HepG2 (cell line): ENCODE data around the gene DPM1. TPM values are rescaled to one million over a fixed set of nuclear protein-coding genes. Genes with fewer than 3 reads are reported as not detected.

Experiments used
- MXD4 ChIP-seq: IDR thresholded peaks from 2 replicates; pipeline ENCODE4 v1.6.1; 2016; ENCODE audit warnings: mild to moderate bottlenecking, missing biosample characterization, missing genetic modification reagents
- PAF1 ChIP-seq: IDR thresholded peaks from 2 replicates; pipeline ENCODE4 v1.6.1; 2016; ENCODE audit warnings: missing genetic modification reagents, missing compliant biosample characterization
- PLRG1 ChIP-seq: fragments of 450-650 bp; conservative IDR thresholded peaks from 2 replicates; pipeline ENCODE4 v1.6.1; 2016
- RBM39 ChIP-seq: fragments of 200-400 bp; formaldehyde crosslinking; IDR thresholded peaks from one replicate; pipeline ENCODE4 v1.6.1; 2018; ENCODE audit warnings: antibody characterized with exemption, mild to moderate bottlenecking, low read depth, low read length; ENCODE audit not compliant: poor library complexity, severe bottlenecking
- RCOR2 ChIP-seq: IDR thresholded peaks from 2 replicates; pipeline ENCODE4 v1.6.1; 2016; ENCODE audit warnings: missing biosample characterization, missing genetic modification reagents
- RFXAP ChIP-seq: sonication (generic); formaldehyde crosslinking; IDR thresholded peaks from 2 replicates; pipeline ENCODE4 v1.4.0; 2020; ENCODE audit warnings: missing genetic modification reagents, borderline replicate concordance
- TAF1 ChIP-seq: sonication (generic); formaldehyde crosslinking; IDR thresholded peaks from 2 replicates; pipeline ENCODE4 v1.4.0; 2020; ENCODE audit warnings: missing genetic modification reagents
- TMF1 ChIP-seq: sonication (generic); formaldehyde crosslinking; IDR thresholded peaks from 2 replicates; pipeline ENCODE4 v1.8.1; 2022; ENCODE audit warnings: low read depth, missing genetic modification reagents
- ZNF549 ChIP-seq: sonication (generic); formaldehyde crosslinking; IDR thresholded peaks from 2 replicates; pipeline ENCODE4 v1.5.0; 2020; ENCODE audit warnings: missing genetic modification reagents
- polyA plus RNA-seq, 8 experiments: library from polyadenylated mRNA; depleted of rRNA in 3 of 8; stranded (reverse) in 7 of 8; unstranded in 1 of 8; fragments of >200 nt; fragmentation: Illumina TruSeq in 4 of 8; extraction: Trizol in 4 of 8; gene quantifications; 2 replicates each; pipeline versions ENCODE4 v1.2.1 to v1.2.3, GENCODE V29; 2011 to 2016; ENCODE audit warnings: low read depth in 4 of 8, missing spikeins in 1 of 8, mixed read lengths in 1 of 8; ENCODE audit not compliant: insufficient read depth in 1 of 8
- total RNA-seq, 5 experiments: library from RNA; depleted of rRNA; stranded (reverse); fragments of >200 nt; fragmentation: Illumina TruSeq; extraction: Trizol; gene quantifications; 2 replicates each; pipeline ENCODE4 v1.2.3, GENCODE V29; 2016; ENCODE audit warnings: low read depth in 1 of 5
- TF ChIP-seq, protein P1 (sequence below), 2 experiments: sonication (generic) in 1 of 2; formaldehyde crosslinking in 1 of 2; IDR thresholded peaks; 2 replicates each; pipeline versions ENCODE4 v1.4.0 to v1.6.1; 2016 to 2020; ENCODE audit warnings: borderline replicate concordance in 1 of 2, low read depth in 1 of 2, mild to moderate bottlenecking in 1 of 2, missing genetic modification reagents in 1 of 2
- TF ChIP-seq, protein P2 (sequence below): sonication (generic); formaldehyde crosslinking; conservative IDR thresholded peaks from 2 replicates; pipeline ENCODE4 v1.8.0; 2022; ENCODE audit warnings: missing genetic modification reagents
- TF ChIP-seq, protein P3 (sequence below): sonication (generic); formaldehyde crosslinking; IDR thresholded peaks from 2 replicates; pipeline ENCODE4 v1.4.0; 2020; ENCODE audit warnings: missing genetic modification reagents, borderline replicate concordance
- TF ChIP-seq, protein P4 (sequence below): sonication (generic); formaldehyde crosslinking; IDR thresholded peaks from 2 replicates; pipeline ENCODE4 v1.4.0; 2020; ENCODE audit warnings: missing genetic modification reagents
- TF ChIP-seq, protein P5 (sequence below): sonication (generic); formaldehyde crosslinking; IDR thresholded peaks from 2 replicates; pipeline ENCODE4 v1.8.0; 2022; ENCODE audit warnings: missing genetic modification reagents, low read depth, mild to moderate bottlenecking, borderline replicate concordance
- TF ChIP-seq, protein P6 (sequence below): sonication (generic); formaldehyde crosslinking; IDR thresholded peaks from 2 replicates; pipeline ENCODE4 v1.9.0; 2021; ENCODE audit warnings: missing genetic modification reagents, mild to moderate bottlenecking, borderline replicate concordance

Gene DPM1
- total and polyA plus RNA-seq, 2 of the 13 experiments (the other 11 are each of a cell fraction or from before 2014, with no cell fraction given): 83.2 to 161 TPM

DNA sequence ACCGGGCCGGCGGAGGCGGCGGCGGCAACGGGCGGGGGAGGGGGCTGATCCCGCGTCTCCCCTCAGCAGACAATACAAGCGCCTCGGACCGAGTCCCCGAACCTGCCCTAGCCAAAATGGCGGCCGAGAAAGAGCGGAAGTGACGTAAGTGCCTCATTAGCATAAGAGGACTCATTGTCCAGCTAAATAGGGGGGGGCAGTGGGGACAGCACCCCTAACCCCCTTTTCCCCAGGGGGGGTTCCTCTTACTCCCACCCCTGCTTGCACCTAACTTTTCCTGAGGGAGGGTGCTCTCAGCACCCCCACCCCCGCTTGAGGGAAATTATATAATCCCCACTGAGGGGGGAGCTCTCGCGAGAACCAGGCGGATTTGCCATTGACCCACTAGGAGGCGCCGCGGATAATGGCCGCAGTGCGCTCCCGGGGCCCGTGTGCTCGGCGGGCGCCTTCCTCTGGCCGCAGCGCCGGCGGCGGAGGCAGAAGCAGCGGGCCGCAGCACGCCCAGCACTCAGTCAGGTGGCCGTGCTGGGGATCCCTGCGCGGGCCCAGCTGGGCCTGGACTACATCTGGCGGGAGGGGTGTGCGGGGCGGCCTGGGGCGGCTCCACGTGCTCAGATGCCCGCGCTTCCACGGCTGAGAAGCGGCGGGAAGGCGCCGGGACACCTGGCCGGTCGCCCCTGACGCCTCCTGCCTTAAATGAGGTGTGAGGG is 26.9 kb downstream of the DPM1 start, which contains the start of gene ADNP (continued):
- TF ChIP-seq, protein P1, sequence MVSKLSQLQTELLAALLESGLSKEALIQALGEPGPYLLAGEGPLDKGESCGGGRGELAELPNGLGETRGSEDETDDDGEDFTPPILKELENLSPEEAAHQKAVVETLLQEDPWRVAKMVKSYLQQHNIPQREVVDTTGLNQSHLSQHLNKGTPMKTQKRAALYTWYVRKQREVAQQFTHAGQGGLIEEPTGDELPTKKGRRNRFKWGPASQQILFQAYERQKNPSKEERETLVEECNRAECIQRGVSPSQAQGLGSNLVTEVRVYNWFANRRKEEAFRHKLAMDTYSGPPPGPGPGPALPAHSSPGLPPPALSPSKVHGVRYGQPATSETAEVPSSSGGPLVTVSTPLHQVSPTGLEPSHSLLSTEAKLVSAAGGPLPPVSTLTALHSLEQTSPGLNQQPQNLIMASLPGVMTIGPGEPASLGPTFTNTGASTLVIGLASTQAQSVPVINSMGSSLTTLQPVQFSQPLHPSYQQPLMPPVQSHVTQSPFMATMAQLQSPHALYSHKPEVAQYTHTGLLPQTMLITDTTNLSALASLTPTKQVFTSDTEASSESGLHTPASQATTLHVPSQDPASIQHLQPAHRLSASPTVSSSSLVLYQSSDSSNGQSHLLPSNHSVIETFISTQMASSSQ (IDR thresholded peaks at IDR 0.05; ENCODE audit: low read depth): no peak
- TF ChIP-seq, protein P1 (CRISPR knock-in tag; IDR thresholded peaks at IDR 0.05; ENCODE audit: borderline replicate concordance): peak; percentile 62; the same call in 1 of the 2 replicates
- TF ChIP-seq, protein P2, sequence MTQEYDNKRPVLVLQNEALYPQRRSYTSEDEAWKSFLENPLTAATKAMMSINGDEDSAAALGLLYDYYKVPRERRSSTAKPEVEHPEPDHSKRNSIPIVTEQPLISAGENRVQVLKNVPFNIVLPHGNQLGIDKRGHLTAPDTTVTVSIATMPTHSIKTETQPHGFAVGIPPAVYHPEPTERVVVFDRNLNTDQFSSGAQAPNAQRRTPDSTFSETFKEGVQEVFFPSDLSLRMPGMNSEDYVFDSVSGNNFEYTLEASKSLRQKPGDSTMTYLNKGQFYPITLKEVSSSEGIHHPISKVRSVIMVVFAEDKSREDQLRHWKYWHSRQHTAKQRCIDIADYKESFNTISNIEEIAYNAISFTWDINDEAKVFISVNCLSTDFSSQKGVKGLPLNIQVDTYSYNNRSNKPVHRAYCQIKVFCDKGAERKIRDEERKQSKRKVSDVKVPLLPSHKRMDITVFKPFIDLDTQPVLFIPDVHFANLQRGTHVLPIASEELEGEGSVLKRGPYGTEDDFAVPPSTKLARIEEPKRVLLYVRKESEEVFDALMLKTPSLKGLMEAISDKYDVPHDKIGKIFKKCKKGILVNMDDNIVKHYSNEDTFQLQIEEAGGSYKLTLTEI (CRISPR knock-in tag): no peak
- TF ChIP-seq RFXAP (0 out of 2 replicates have a peak, but pooled peaks have one; percentile 43), RCOR2 (CRISPR knock-in tag) (no peak), TMF1 (CRISPR knock-in tag) (no peak; the same call in 1 of the 2 replicates), TAF1 (CRISPR knock-in tag) (peak; percentile 61; the same call in 1 of the 2 replicates), PLRG1 (no peak), MXD4 (CRISPR knock-in tag) (0 out of 2 replicates have a peak, but pooled peaks have one; percentile 33), RBM39 (peak; percentile 96), ZNF549 (CRISPR knock-in tag) (no peak), PAF1 (CRISPR knock-in tag) (no peak; the same call in 1 of the 2 replicates)
- TF ChIP-seq, protein P3, sequence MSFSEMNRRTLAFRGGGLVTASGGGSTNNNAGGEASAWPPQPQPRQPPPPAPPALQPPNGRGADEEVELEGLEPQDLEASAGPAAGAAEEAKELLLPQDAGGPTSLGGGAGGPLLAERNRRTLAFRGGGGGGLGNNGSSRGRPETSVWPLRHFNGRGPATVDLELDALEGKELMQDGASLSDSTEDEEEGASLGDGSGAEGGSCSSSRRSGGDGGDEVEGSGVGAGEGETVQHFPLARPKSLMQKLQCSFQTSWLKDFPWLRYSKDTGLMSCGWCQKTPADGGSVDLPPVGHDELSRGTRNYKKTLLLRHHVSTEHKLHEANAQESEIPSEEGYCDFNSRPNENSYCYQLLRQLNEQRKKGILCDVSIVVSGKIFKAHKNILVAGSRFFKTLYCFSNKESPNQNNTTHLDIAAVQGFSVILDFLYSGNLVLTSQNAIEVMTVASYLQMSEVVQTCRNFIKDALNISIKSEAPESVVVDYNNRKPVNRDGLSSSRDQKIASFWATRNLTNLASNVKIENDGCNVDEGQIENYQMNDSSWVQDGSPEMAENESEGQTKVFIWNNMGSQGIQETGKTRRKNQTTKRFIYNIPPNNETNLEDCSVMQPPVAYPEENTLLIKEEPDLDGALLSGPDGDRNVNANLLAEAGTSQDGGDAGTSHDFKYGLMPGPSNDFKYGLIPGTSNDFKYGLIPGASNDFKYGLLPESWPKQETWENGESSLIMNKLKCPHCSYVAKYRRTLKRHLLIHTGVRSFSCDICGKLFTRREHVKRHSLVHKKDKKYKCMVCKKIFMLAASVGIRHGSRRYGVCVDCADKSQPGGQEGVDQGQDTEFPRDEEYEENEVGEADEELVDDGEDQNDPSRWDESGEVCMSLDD: peak; percentile 94
- TF ChIP-seq, protein P4, sequence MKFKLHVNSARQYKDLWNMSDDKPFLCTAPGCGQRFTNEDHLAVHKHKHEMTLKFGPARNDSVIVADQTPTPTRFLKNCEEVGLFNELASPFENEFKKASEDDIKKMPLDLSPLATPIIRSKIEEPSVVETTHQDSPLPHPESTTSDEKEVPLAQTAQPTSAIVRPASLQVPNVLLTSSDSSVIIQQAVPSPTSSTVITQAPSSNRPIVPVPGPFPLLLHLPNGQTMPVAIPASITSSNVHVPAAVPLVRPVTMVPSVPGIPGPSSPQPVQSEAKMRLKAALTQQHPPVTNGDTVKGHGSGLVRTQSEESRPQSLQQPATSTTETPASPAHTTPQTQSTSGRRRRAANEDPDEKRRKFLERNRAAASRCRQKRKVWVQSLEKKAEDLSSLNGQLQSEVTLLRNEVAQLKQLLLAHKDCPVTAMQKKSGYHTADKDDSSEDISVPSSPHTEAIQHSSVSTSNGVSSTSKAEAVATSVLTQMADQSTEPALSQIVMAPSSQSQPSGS: peak; percentile 84
- TF ChIP-seq, protein P5, sequence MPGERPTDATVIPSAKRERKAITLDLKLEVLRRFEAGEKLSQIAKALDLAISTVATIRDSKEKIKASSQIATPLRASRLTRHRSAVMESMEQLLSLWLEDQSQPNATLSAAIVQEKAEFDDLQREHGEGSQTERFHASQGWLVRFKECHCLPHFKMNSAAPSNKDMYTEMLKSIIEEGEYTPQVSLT: no peak
- TF ChIP-seq, protein P6, sequence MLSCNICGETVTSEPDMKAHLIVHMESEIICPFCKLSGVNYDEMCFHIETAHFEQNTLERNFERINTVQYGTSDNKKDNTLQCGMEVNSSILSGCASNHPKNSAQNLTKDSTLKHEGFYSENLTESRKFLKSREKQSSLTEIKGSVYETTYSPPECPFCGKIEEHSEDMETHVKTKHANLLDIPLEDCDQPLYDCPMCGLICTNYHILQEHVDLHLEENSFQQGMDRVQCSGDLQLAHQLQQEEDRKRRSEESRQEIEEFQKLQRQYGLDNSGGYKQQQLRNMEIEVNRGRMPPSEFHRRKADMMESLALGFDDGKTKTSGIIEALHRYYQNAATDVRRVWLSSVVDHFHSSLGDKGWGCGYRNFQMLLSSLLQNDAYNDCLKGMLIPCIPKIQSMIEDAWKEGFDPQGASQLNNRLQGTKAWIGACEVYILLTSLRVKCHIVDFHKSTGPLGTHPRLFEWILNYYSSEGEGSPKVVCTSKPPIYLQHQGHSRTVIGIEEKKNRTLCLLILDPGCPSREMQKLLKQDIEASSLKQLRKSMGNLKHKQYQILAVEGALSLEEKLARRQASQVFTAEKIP (CRISPR knock-in tag): no peak
